ENCODE measurements around the gene FAF1. TPM values are rescaled to one million over a fixed set of nuclear protein-coding genes. Genes with fewer than 3 reads are reported as not detected.

The FAF1 gene
- total RNA-seq, 1 experiment from 2014 or later = 109 TPM

DNA sequence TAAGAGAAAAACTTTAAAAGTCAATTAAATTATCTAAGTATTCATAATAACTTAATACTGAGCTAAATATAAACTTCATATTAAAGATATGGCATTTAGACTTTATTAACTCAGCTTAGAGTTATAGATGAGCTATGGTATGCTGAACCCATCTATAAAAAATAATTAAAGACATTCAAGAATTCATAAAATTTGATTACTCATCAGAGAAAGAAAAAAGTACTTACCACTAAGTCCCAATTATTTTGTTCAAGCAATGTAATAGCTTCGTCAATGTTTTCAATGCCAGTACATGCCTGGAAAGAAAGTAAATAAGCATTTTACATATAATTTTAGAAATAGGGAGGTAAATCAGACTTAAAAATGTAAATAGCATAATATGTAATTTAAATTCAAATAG, 102.4 kb downstream of the FAF1 start:
- CTCF ChIA-PET = no interaction called here
- TF ChIP-seq, protein P1, sequence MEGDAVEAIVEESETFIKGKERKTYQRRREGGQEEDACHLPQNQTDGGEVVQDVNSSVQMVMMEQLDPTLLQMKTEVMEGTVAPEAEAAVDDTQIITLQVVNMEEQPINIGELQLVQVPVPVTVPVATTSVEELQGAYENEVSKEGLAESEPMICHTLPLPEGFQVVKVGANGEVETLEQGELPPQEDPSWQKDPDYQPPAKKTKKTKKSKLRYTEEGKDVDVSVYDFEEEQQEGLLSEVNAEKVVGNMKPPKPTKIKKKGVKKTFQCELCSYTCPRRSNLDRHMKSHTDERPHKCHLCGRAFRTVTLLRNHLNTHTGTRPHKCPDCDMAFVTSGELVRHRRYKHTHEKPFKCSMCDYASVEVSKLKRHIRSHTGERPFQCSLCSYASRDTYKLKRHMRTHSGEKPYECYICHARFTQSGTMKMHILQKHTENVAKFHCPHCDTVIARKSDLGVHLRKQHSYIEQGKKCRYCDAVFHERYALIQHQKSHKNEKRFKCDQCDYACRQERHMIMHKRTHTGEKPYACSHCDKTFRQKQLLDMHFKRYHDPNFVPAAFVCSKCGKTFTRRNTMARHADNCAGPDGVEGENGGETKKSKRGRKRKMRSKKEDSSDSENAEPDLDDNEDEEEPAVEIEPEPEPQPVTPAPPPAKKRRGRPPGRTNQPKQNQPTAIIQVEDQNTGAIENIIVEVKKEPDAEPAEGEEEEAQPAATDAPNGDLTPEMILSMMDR (conservative IDR thresholded peaks at IDR 0.05; ENCODE audit: low read depth, low read length) = no peak
- TF ChIP-seq EZH2 (IDR thresholded peaks at IDR 0.05; ENCODE audit: borderline replicate concordance, low read depth, low read length, poor library complexity, severe bottlenecking) = no peak
- intact Hi-C loops (cut with micrococcal nuclease; ENCODE audit: unreplicated experiment) = no loop called here

DNA sequence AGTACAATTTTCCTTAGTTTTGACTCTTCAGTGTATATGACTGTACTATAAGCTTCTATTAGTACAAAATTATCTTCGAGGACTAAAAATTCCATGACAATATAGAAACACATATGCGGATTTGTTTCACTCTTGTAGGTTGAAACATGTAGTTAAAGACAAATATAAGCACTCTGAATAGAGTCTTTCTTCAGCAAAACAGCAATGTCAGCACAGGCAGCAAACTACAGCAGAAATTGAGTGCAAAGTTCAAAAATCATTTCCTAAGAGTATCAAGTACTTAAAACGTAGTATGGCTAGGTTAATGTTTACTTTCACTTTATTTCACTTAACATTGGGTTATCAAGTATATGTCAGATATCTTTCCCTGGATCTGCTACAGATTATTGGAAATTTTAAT, 106.7 kb downstream of the FAF1 start:
- ChIA-PET POLR2A (ENCODE audit: low non-redundant PET) (no interaction called here), CTCF (no interaction called here)
- no peak for DNase-seq (ENCODE audit: low spot score)
- Histone ChIP-seq H3K36me3 (ENCODE audit: insufficient read depth, low read length, poor library complexity, severe bottlenecking) (no peaks in the 10 kb centered on the region), H3K4me3 (ENCODE audit: low read depth, low read length, poor library complexity, severe bottlenecking) (no peak overlapping the region), H3K9me3 (ENCODE audit: low read depth, low read length, poor library complexity, severe bottlenecking) (no peaks in the 10 kb centered on the region), H3K27me3 (replicated peaks; ENCODE audit: insufficient read depth, low read depth, low read length, poor library complexity) (no peaks in the 10 kb centered on the region), H3K4me1 (ENCODE audit: insufficient read depth, low read length, poor library complexity, severe bottlenecking) (no peaks in the 10 kb centered on the region), H3K27ac (ENCODE audit: low read depth, low read length, poor library complexity, severe bottlenecking) (no peak overlapping the region)
- intact Hi-C loops (cut with micrococcal nuclease; ENCODE audit: unreplicated experiment) = no loop called here
- TF ChIP-seq, protein P1 (conservative IDR thresholded peaks at IDR 0.05; ENCODE audit: low read depth, low read length) = no peak
- no peak for TF ChIP-seq EZH2 (IDR thresholded peaks at IDR 0.05; ENCODE audit: borderline replicate concordance, low read depth, low read length, poor library complexity, severe bottlenecking)
- BruUV-seq (replicated peaks) = no TSS peak

More for the DNA sequence above, 102.4 kb downstream of the FAF1 start:
- H3K4me1 ChIP-seq (ENCODE audit: insufficient read depth, low read length, poor library complexity, severe bottlenecking) = no peaks in the 10 kb centered on the region
- H3K27ac ChIP-seq (ENCODE audit: low read depth, low read length, poor library complexity, severe bottlenecking) = no peak overlapping the region
- POLR2A ChIA-PET (ENCODE audit: low non-redundant PET) = no interaction called here
- DNase-seq (ENCODE audit: low spot score) = no peak
- no peaks in the 10 kb centered on the region for H3K27me3 ChIP-seq (replicated peaks; ENCODE audit: insufficient read depth, low read depth, low read length, poor library complexity)
- no peaks in the 10 kb centered on the region for H3K36me3 ChIP-seq (ENCODE audit: insufficient read depth, low read length, poor library complexity, severe bottlenecking)
- no TSS peak for BruUV-seq (replicated peaks)
- H3K4me3 ChIP-seq (ENCODE audit: low read depth, low read length, poor library complexity, severe bottlenecking) = no peak overlapping the region
- H3K9me3 ChIP-seq (ENCODE audit: low read depth, low read length, poor library complexity, severe bottlenecking) = peaks cover 23% of the 10 kb centered on the region

DNA sequence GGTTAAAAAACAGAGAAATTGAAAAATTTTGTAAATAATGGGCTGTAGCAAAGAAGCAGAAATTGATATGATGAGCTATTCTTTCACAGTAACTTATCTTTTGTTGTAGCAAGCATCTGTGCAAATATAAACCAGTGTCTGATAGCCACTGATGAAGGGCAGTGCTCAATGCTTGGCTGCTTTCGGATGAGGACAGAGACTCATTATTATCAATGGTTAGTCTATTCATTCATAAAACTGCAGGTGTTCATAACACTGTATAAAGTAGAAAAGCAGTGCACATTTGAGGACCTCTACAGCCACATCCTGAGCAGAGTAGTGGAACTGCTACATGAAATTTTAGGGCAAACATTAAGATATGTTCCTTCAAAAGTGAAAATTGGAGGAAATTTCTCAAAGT, 107.2 kb downstream of the FAF1 start:
- TF ChIP-seq EZH2 (IDR thresholded peaks at IDR 0.05; ENCODE audit: borderline replicate concordance, low read depth, low read length, poor library complexity, severe bottlenecking) = no peak
- TF ChIP-seq, protein P1 (conservative IDR thresholded peaks at IDR 0.05; ENCODE audit: low read depth, low read length) = no peak
- POLR2A ChIA-PET (ENCODE audit: low non-redundant PET) = no interaction called here
- intact Hi-C loops (cut with micrococcal nuclease; ENCODE audit: unreplicated experiment) = no loop called here
- CTCF ChIA-PET = no interaction called here
- no peak overlapping the region for H3K27ac ChIP-seq (ENCODE audit: low read depth, low read length, poor library complexity, severe bottlenecking)
- H3K4me1 ChIP-seq (ENCODE audit: insufficient read depth, low read length, poor library complexity, severe bottlenecking) = no peaks in the 10 kb centered on the region
- no TSS peak for BruUV-seq (replicated peaks)
- no peaks in the 10 kb centered on the region for H3K36me3 ChIP-seq (ENCODE audit: insufficient read depth, low read length, poor library complexity, severe bottlenecking)
- H3K27me3 ChIP-seq (replicated peaks; ENCODE audit: insufficient read depth, low read depth, low read length, poor library complexity) = no peaks in the 10 kb centered on the region
- H3K4me3 ChIP-seq (ENCODE audit: low read depth, low read length, poor library complexity, severe bottlenecking) = no peak overlapping the region
- peaks cover under 1% of the 10 kb centered on the region for H3K9me3 ChIP-seq (ENCODE audit: low read depth, low read length, poor library complexity, severe bottlenecking)
- DNase-seq (ENCODE audit: low spot score) = no peak
